CD8-positive, alpha-beta memory T cell (primary cell): Measurements from ENCODE around the gene PRELP. TPM values are rescaled to one million over a fixed set of nuclear protein-coding genes. Genes with fewer than 3 reads are reported as not detected.

Experiments
- CTCF ChIA-PET: fragments of 350-600 bp; sonication (Branson Sonifier 250); formaldehyde crosslinking; loops from one replicate; lab custom pipeline; 2021; ENCODE audit warnings: antibody characterized with exemption; lab: Charles Lee
- POLR2A ChIA-PET: fragments of 350-600 bp; sonication (Branson Sonifier 250); formaldehyde crosslinking; loops from one replicate; lab custom pipeline; 2021; ENCODE audit warnings: antibody characterized with exemption; lab: Charles Lee
- DNase-seq, 5 donors: peaks; one replicate each; pipeline versions ENCODE4 v3.0.0 to v3.0.0-alpha.2; 2020 to 2022; ENCODE audit warnings: mixed read lengths in 1 of 5
- H3K27ac ChIP-seq: one replicate; pipeline ENCODE4 v1.7.0; 2013; ENCODE audit warnings: low read depth, mild to moderate bottlenecking, low read length, moderate library complexity
- H3K27me3 ChIP-seq: 2 replicates; pipeline ENCODE4 v1.7.0; 2013; ENCODE audit warnings: low read length, mild to moderate bottlenecking; ENCODE audit not compliant: insufficient read depth, poor library complexity, severe bottlenecking
- H3K36me3 ChIP-seq: 2 replicates; pipeline ENCODE4 v1.7.0; 2013; ENCODE audit warnings: mild to moderate bottlenecking, low read length, moderate library complexity; ENCODE audit not compliant: insufficient read depth
- H3K4me1 ChIP-seq: 2 replicates; pipeline ENCODE4 v1.7.0; 2013; ENCODE audit warnings: mild to moderate bottlenecking, low read length, moderate library complexity; ENCODE audit not compliant: insufficient read depth
- H3K4me3 ChIP-seq: 2 replicates; pipeline ENCODE4 v1.7.0; 2013; ENCODE audit warnings: mild to moderate bottlenecking, low read length
- H3K9me3 ChIP-seq: 2 replicates; pipeline ENCODE4 v1.7.0; 2013; ENCODE audit warnings: mild to moderate bottlenecking, low read length
- H3K27ac Mint-ChIP-seq, 8 donors: one replicate each; pipeline ENCODE4 v1.8.0; 2020 to 2021; ENCODE audit warnings: mixed read lengths in 8 of 8, mild to moderate bottlenecking in 6 of 8, inconsistent platforms in 3 of 8, moderate library complexity in 3 of 8
- H3K27me3 Mint-ChIP-seq, 2 donors: one replicate each; pipeline ENCODE4 v1.8.0; 2020 to 2021; ENCODE audit warnings: mixed read lengths in 2 of 2, mild to moderate bottlenecking in 1 of 2, moderate library complexity in 1 of 2
- H3K36me3 Mint-ChIP-seq, 3 donors: one replicate each; pipeline ENCODE4 v1.8.0; 2020 to 2021; ENCODE audit warnings: mixed read lengths in 3 of 3, inconsistent platforms in 1 of 3, mild to moderate bottlenecking in 1 of 3
- H3K4me1 Mint-ChIP-seq, 3 donors: one replicate each; pipeline ENCODE4 v1.8.0; 2020 to 2021; ENCODE audit warnings: mixed read lengths in 3 of 3, inconsistent platforms in 1 of 3, mild to moderate bottlenecking in 1 of 3
- H3K4me3 Mint-ChIP-seq, 7 donors: one replicate each; pipeline ENCODE4 v1.8.0; 2020 to 2021; ENCODE audit warnings: mixed read lengths in 7 of 7, mild to moderate bottlenecking in 6 of 7, moderate library complexity in 4 of 7, inconsistent platforms in 2 of 7
- H3K9me3 Mint-ChIP-seq, 5 donors: one replicate each; pipeline ENCODE4 v1.8.0; 2020 to 2022; ENCODE audit warnings: mixed read lengths in 5 of 5, mild to moderate bottlenecking in 3 of 5, moderate library complexity in 2 of 5, inconsistent platforms in 1 of 5
- polyA plus RNA-seq: library from polyadenylated mRNA; unstranded; fragments of 300-500 nt; fragmentation: Illumina TruSeq; gene quantifications from one replicate; pipeline ENCODE4 v1.2.3, GENCODE V29; 2021
- total RNA-seq, 2 experiments: library from RNA; stranded (reverse); gene quantifications; one replicate each; pipeline ENCODE4 v1.2.3, GENCODE V29; 2021

PRELP gene
- total and polyA plus RNA-seq, 3 experiments from 2014 or later, result not detected

- Histone ChIP-seq H3K4me1 (no peaks in the 10 kb centered on the region), H3K27me3 (peaks cover 11% of the 10 kb centered on the region), H3K36me3 (no peaks in the 10 kb centered on the region), H3K27ac (no peak overlapping the region), H3K4me3 (no peak overlapping the region), H3K9me3 (no peaks in the 10 kb centered on the region)
- ChIA-PET POLR2A (no interaction called here), CTCF (interaction anchor here (0.6 to 2.2 kb wide), 2 partner anchors 15 to 1558 kb away, joined by 3 to 9 read pairs; no protein-coding TSS in a partner anchor)
- H3K4me1 Mint-ChIP-seq, result peaks cover 0 to 5% (median 0%) of the 10 kb centered on the region in 3 donors
- no peak for DNase-seq
- H3K27me3 Mint-ChIP-seq, result peaks cover 19 to 62% of the 10 kb centered on the region in 2 donors
- H3K36me3 Mint-ChIP-seq, result no peaks in the 10 kb centered on the region
- H3K9me3 Mint-ChIP-seq, result no peaks in the 10 kb centered on the region
- H3K27ac Mint-ChIP-seq, result peak overlapping the region in 1 of 8 donors; percentile 10
- no peak overlapping the region for H3K4me3 Mint-ChIP-seq
Measured at GRCh38 chr1:203473281-203473680, 2.3 kb upstream of the PRELP start.

GRCh38 chr1:203473781-203474305 is 1.8 kb upstream of the PRELP start:
- Mint-ChIP-seq H3K4me3 (no peak overlapping the region), H3K4me1 (peaks cover 0 to 5% (median 0%) of the 10 kb centered on the region in 3 donors), H3K36me3 (no peaks in the 10 kb centered on the region), H3K27me3 (peaks cover 17 to 58% of the 10 kb centered on the region in 2 donors), H3K9me3 (no peaks in the 10 kb centered on the region), H3K27ac (no peak overlapping the region)
- DNase-seq, result no peak
- Histone ChIP-seq H3K36me3 (no peaks in the 10 kb centered on the region), H3K27me3 (peaks cover 11% of the 10 kb centered on the region), H3K4me1 (no peaks in the 10 kb centered on the region), H3K27ac (no peak overlapping the region), H3K9me3 (no peaks in the 10 kb centered on the region), H3K4me3 (no peak overlapping the region)
- ChIA-PET CTCF (interaction anchor here (1.5 to 2.2 kb wide), 2 partner anchors 14 to 206 kb away, joined by 7 to 9 read pairs; no protein-coding TSS in a partner anchor), POLR2A (no interaction called here)

GRCh38 chr1:203476216-203476814 is 709 bp downstream of the PRELP start:
- H3K36me3 Mint-ChIP-seq, result no peaks in the 10 kb centered on the region
- peaks cover 5 to 12% (median 12%) of the 10 kb centered on the region in 3 donors for H3K4me1 Mint-ChIP-seq
- CTCF ChIA-PET, result interaction anchor here (1.1 to 3.3 kb wide), 4 partner anchors 12 to 209 kb away, joined by 3 to 20 read pairs (median 3); no protein-coding TSS in a partner anchor
- peak overlapping the region in 1 of 8 donors; percentile 0 for H3K27ac Mint-ChIP-seq
- H3K4me3 Mint-ChIP-seq, result no peak overlapping the region
- Histone ChIP-seq H3K9me3 (no peaks in the 10 kb centered on the region), H3K36me3 (no peaks in the 10 kb centered on the region), H3K27ac (no peak overlapping the region), H3K27me3 (peaks cover 5% of the 10 kb centered on the region), H3K4me1 (no peaks in the 10 kb centered on the region), H3K4me3 (no peak overlapping the region)
- POLR2A ChIA-PET, result no interaction called here
- no peak for DNase-seq
- H3K9me3 Mint-ChIP-seq, result no peaks in the 10 kb centered on the region
- H3K27me3 Mint-ChIP-seq, result peaks cover 9 to 42% of the 10 kb centered on the region in 2 donors

GRCh38 chr1:203477748-203478147 is 2.1 kb downstream of the PRELP start:
- POLR2A ChIA-PET, result no interaction called here

GRCh38 chr1:203478231-203478630 is 2.6 kb downstream of the PRELP start:
- H3K9me3 Mint-ChIP-seq, result no peaks in the 10 kb centered on the region
- no peaks in the 10 kb centered on the region for H3K9me3 ChIP-seq
- H3K27me3 ChIP-seq, result peaks cover 5% of the 10 kb centered on the region
- no peaks in the 10 kb centered on the region for H3K4me1 ChIP-seq
- no peak overlapping the region for H3K27ac ChIP-seq
- ChIA-PET POLR2A (no interaction called here), CTCF (interaction anchor here (0.6 to 3.3 kb wide), 6 partner anchors 10 to 211 kb away, joined by 3 to 20 read pairs (median 4); no protein-coding TSS in a partner anchor)
- no peak overlapping the region for H3K4me3 Mint-ChIP-seq
- H3K27me3 Mint-ChIP-seq, result peaks cover 9 to 34% of the 10 kb centered on the region in 2 donors
- H3K36me3 ChIP-seq, result no peaks in the 10 kb centered on the region
- no peaks in the 10 kb centered on the region for H3K36me3 Mint-ChIP-seq
- H3K27ac Mint-ChIP-seq, result no peak overlapping the region
- H3K4me1 Mint-ChIP-seq, result peaks cover 5 to 12% (median 12%) of the 10 kb centered on the region in 3 donors
- DNase-seq, result no peak
- no peak overlapping the region for H3K4me3 ChIP-seq

More at GRCh38 chr1:203477748-203478147, 2.1 kb downstream of the PRELP start:
- peaks cover 5 to 12% (median 12%) of the 10 kb centered on the region in 3 donors for H3K4me1 Mint-ChIP-seq
- no peak overlapping the region for H3K4me3 Mint-ChIP-seq
- Histone ChIP-seq H3K27me3 (peaks cover 5% of the 10 kb centered on the region), H3K4me3 (no peak overlapping the region), H3K4me1 (no peaks in the 10 kb centered on the region), H3K36me3 (no peaks in the 10 kb centered on the region), H3K9me3 (no peaks in the 10 kb centered on the region), H3K27ac (no peak overlapping the region)
- peaks cover 9 to 36% of the 10 kb centered on the region in 2 donors for H3K27me3 Mint-ChIP-seq
- no peak for DNase-seq
- H3K36me3 Mint-ChIP-seq, result no peaks in the 10 kb centered on the region
- H3K9me3 Mint-ChIP-seq, result no peaks in the 10 kb centered on the region
- no peak overlapping the region for H3K27ac Mint-ChIP-seq
- CTCF ChIA-PET, result interaction anchor here (0.8 to 3.3 kb wide), 5 partner anchors 11 to 210 kb away, joined by 3 to 20 read pairs (median 3); no protein-coding TSS in a partner anchor

GRCh38 chr1:203478986-203479385 is 3.4 kb downstream of the PRELP start:
- no peaks in the 10 kb centered on the region for H3K9me3 Mint-ChIP-seq
- H3K4me3 Mint-ChIP-seq, result no peak overlapping the region
- H3K27ac Mint-ChIP-seq, result peak overlapping the region in 1 of 8 donors; percentile 66
- Histone ChIP-seq H3K4me3 (no peak overlapping the region), H3K9me3 (no peaks in the 10 kb centered on the region), H3K27ac (no peak overlapping the region), H3K27me3 (peaks cover 5% of the 10 kb centered on the region), H3K36me3 (no peaks in the 10 kb centered on the region), H3K4me1 (no peaks in the 10 kb centered on the region)
- peaks cover 5 to 12% (median 12%) of the 10 kb centered on the region in 3 donors for H3K4me1 Mint-ChIP-seq
- no peak for DNase-seq
- ChIA-PET CTCF (interaction anchor here (0.6 to 2.4 kb wide), 3 partner anchors 9 to 212 kb away, joined by 3 to 6 read pairs (median 5); no protein-coding TSS in a partner anchor), POLR2A (no interaction called here)
- peaks cover 1 to 27% of the 10 kb centered on the region in 2 donors for H3K27me3 Mint-ChIP-seq
- no peaks in the 10 kb centered on the region for H3K36me3 Mint-ChIP-seq

GRCh38 chr1:203479646-203480045 is 4.0 kb downstream of the PRELP start:
- Histone ChIP-seq H3K36me3 (no peaks in the 10 kb centered on the region), H3K27ac (no peak overlapping the region), H3K27me3 (peaks cover 5% of the 10 kb centered on the region), H3K4me3 (no peak overlapping the region), H3K4me1 (no peaks in the 10 kb centered on the region), H3K9me3 (no peaks in the 10 kb centered on the region)
- H3K27ac Mint-ChIP-seq, result no peak overlapping the region
- CTCF ChIA-PET, result interaction anchor here (1.7 to 2.4 kb wide), 2 partner anchors 139 to 212 kb away, joined by 5 to 6 read pairs; no protein-coding TSS in a partner anchor
- POLR2A ChIA-PET, result no interaction called here
- no peaks in the 10 kb centered on the region for H3K9me3 Mint-ChIP-seq
- no peak for DNase-seq
- H3K27me3 Mint-ChIP-seq, result peaks cover 1 to 24% of the 10 kb centered on the region in 2 donors
- H3K36me3 Mint-ChIP-seq, result no peaks in the 10 kb centered on the region
- no peak overlapping the region for H3K4me3 Mint-ChIP-seq
- peaks cover 5 to 12% (median 12%) of the 10 kb centered on the region in 3 donors for H3K4me1 Mint-ChIP-seq

GRCh38 chr1:203480084-203480483 is 4.5 kb downstream of the PRELP start:
- no peak overlapping the region for H3K4me3 Mint-ChIP-seq
- H3K27ac Mint-ChIP-seq, result peak overlapping the region in 1 of 8 donors; percentile 64
- Histone ChIP-seq H3K9me3 (no peaks in the 10 kb centered on the region), H3K4me3 (no peak overlapping the region), H3K27ac (no peak overlapping the region), H3K4me1 (no peaks in the 10 kb centered on the region), H3K36me3 (no peaks in the 10 kb centered on the region), H3K27me3 (peaks cover 5% of the 10 kb centered on the region)
- CTCF ChIA-PET, result interaction anchor here (1.5 to 2.4 kb wide), 2 partner anchors 139 to 213 kb away, joined by 5 to 8 read pairs; no protein-coding TSS in a partner anchor
- no peaks in the 10 kb centered on the region for H3K9me3 Mint-ChIP-seq
- peaks cover 1 to 19% of the 10 kb centered on the region in 2 donors for H3K27me3 Mint-ChIP-seq
- no peaks in the 10 kb centered on the region for H3K36me3 Mint-ChIP-seq
- POLR2A ChIA-PET, result no interaction called here
- H3K4me1 Mint-ChIP-seq, result peaks cover 5 to 12% (median 12%) of the 10 kb centered on the region in 3 donors
- DNase-seq, result no peak
